ENCODE results near the gene GLI3.

The GLI3 gene

GRCh38 chr7:42237811-42238541 lies 967 bp upstream of the GLI3 start:
- Histone ChIP-seq H3K4me3 (peak overlapping the region; percentile 94), H3K36me3 (no peaks in the 10 kb centered on the region), H3K4me1 (peaks cover 20% of the 10 kb centered on the region), H3K9ac (peak overlapping the region; percentile 85), H3K27ac (peak overlapping the region; percentile 83), H3K27me3 (no peaks in the 10 kb centered on the region), H3K9me3 (no peaks in the 10 kb centered on the region), H3K4me2 (peak overlapping the region; percentile 96), H4K20me1 (peaks cover 27% of the 10 kb centered on the region)
- no peak for TF ChIP-seq Cebpa-rat (IDR thresholded peaks at IDR 0.05)

- H3K9ac ChIP-seq: peak overlapping the region; percentile 85
- peak overlapping the region; percentile 83 for H3K27ac ChIP-seq
- H3K9me3 ChIP-seq: no peaks in the 10 kb centered on the region
- H3K4me1 ChIP-seq: peaks cover 27% of the 10 kb centered on the region
- peak overlapping the region; percentile 94 for H3K4me3 ChIP-seq
- peak overlapping the region; percentile 96 for H3K4me2 ChIP-seq
- peaks cover 39% of the 10 kb centered on the region for H4K20me1 ChIP-seq
- H3K27me3 ChIP-seq: no peaks in the 10 kb centered on the region
- no peak for TF ChIP-seq Cebpa-rat (IDR thresholded peaks at IDR 0.05)
- no peaks in the 10 kb centered on the region; the same call in 1 of the 2 replicates for H3K36me3 ChIP-seq
Observed at GRCh38 chr7:42236266-42236975, 588 bp downstream of the GLI3 start.

GRCh38 chr7:42235741-42236161 lies 1.3 kb downstream of the GLI3 start:
- Histone ChIP-seq H3K4me2 (peak overlapping the region; percentile 96), H3K4me1 (peaks cover 27% of the 10 kb centered on the region)

GRCh38 chr7:42234736-42235135 lies 2.3 kb downstream of the GLI3 start:
- Histone ChIP-seq H3K4me3 (no peak overlapping the region), H3K27me3 (peaks cover 8% of the 10 kb centered on the region; the same call in 1 of the 2 replicates), H3K36me3 (no peaks in the 10 kb centered on the region; the same call in 1 of the 2 replicates), H3K4me1 (peaks cover 27% of the 10 kb centered on the region), H3K4me2 (peak overlapping the region; percentile 96), H3K9ac (no peak overlapping the region), H4K20me1 (peaks cover 43% of the 10 kb centered on the region), H3K27ac (no peak overlapping the region), H3K9me3 (no peaks in the 10 kb centered on the region)
- no peak for TF ChIP-seq Cebpa-rat (IDR thresholded peaks at IDR 0.05)

More at GRCh38 chr7:42235741-42236161, 1.3 kb downstream of the GLI3 start:
- H3K9me3 ChIP-seq: no peaks in the 10 kb centered on the region
- H4K20me1 ChIP-seq: peaks cover 43% of the 10 kb centered on the region
- H3K4me3 ChIP-seq: peak overlapping the region; percentile 94
- peak overlapping the region; percentile 83 for H3K27ac ChIP-seq
- peak overlapping the region; percentile 85 for H3K9ac ChIP-seq
- no peak for TF ChIP-seq Cebpa-rat (IDR thresholded peaks at IDR 0.05)
- H3K27me3 ChIP-seq: 0 out of 2 replicates have a peak, but pooled peaks cover under 1% of the 10 kb centered on the region
- H3K36me3 ChIP-seq: no peaks in the 10 kb centered on the region; the same call in 1 of the 2 replicates

- Histone ChIP-seq H3K9me3 (no peaks in the 10 kb centered on the region), H4K20me1 (peaks cover 50% of the 10 kb centered on the region), H3K36me3 (no peaks in the 10 kb centered on the region; the same call in 1 of the 2 replicates), H3K4me1 (peaks cover 33% of the 10 kb centered on the region), H3K27ac (no peak overlapping the region), H3K4me2 (no peak overlapping the region), H3K27me3 (peaks cover 18% of the 10 kb centered on the region), H3K9ac (no peak overlapping the region), H3K4me3 (no peak overlapping the region)
- no peak for TF ChIP-seq Cebpa-rat (IDR thresholded peaks at IDR 0.05)
Observed at GRCh38 chr7:42233695-42234331, 3.2 kb downstream of the GLI3 start.

- Histone ChIP-seq H3K4me2 (no peak overlapping the region), H3K4me1 (peaks cover 33% of the 10 kb centered on the region), H3K9ac (no peak overlapping the region), H3K27me3 (peaks cover 24% of the 10 kb centered on the region), H3K4me3 (no peak overlapping the region), H3K9me3 (no peaks in the 10 kb centered on the region), H3K27ac (no peak overlapping the region), H3K36me3 (no peaks in the 10 kb centered on the region; the same call in 1 of the 2 replicates), H4K20me1 (peaks cover 56% of the 10 kb centered on the region)
- no peak for TF ChIP-seq Cebpa-rat (IDR thresholded peaks at IDR 0.05)
Observed at GRCh38 chr7:42233171-42233570, 3.8 kb downstream of the GLI3 start.

GRCh38 chr7:42232275-42232674 lies 4.7 kb downstream of the GLI3 start:
- no peak for TF ChIP-seq Cebpa-rat (IDR thresholded peaks at IDR 0.05)
- Histone ChIP-seq H3K27ac (no peak overlapping the region), H3K9ac (no peak overlapping the region), H3K27me3 (peaks cover 33% of the 10 kb centered on the region), H3K36me3 (no peaks in the 10 kb centered on the region; the same call in 1 of the 2 replicates), H4K20me1 (peaks cover 65% of the 10 kb centered on the region), H3K9me3 (no peaks in the 10 kb centered on the region), H3K4me1 (peaks cover 41% of the 10 kb centered on the region), H3K4me2 (no peak overlapping the region), H3K4me3 (no peak overlapping the region)

- peaks cover 52% of the 10 kb centered on the region for H3K4me1 ChIP-seq
- peaks cover 41% of the 10 kb centered on the region for H3K27me3 ChIP-seq
- no peak overlapping the region for H3K27ac ChIP-seq
Observed at GRCh38 chr7:42231043-42231787, 5.8 kb downstream of the GLI3 start.

More at GRCh38 chr7:42231043-42231787, 5.8 kb downstream of the GLI3 start:
- no peak overlapping the region for H3K4me2 ChIP-seq
- H3K9ac ChIP-seq: no peak overlapping the region
- H3K9me3 ChIP-seq: no peaks in the 10 kb centered on the region
- no peaks in the 10 kb centered on the region; the same call in 1 of the 2 replicates for H3K36me3 ChIP-seq
- H4K20me1 ChIP-seq: peaks cover 73% of the 10 kb centered on the region
- TF ChIP-seq Cebpa-rat (IDR thresholded peaks at IDR 0.05): no peak
- H3K4me3 ChIP-seq: no peak overlapping the region
